Measurements from ENCODE around the gene SPATA31A5.
"Not testable (repeated sequence)": the region's sequence is repeated elsewhere in the genome, so short reads cannot be mapped to it uniquely, and the experiment has no call there.

SPATA31A5 gene

GRCh38 chr9:60914107-60914506 is at the start of gene SPATA31A5:
Gene SPATA31A5 (plus strand): TSS chr9:60914407. CDS start chr9:60914436, 29 bp downstream.
- not testable (repeated sequence) for DNase-seq (ENCODE audit: low read depth, low spot score)

- not testable (repeated sequence) for DNase-seq (ENCODE audit: low read depth, low spot score)
These were observed 48.8 kb downstream of the SPATA31A5 start for GRCh38 chr9:60962990-60963350.

- not testable (repeated sequence) for DNase-seq (ENCODE audit: low read depth, low spot score)
These were observed 52.2 kb downstream of the SPATA31A5 start for GRCh38 chr9:60966382-60966781.
